ENCODE results near the gene CHI3L2. TPM values are rescaled to one million over a fixed set of nuclear protein-coding genes. Genes with fewer than 3 reads are reported as not detected.
A peak's percentile ranks its signal among the peaks of the same experiment; 100 is the strongest.

CHI3L2 gene
- total and polyA plus RNA-seq, 2 donors from 2014 or later: 5.8 to 27.2 TPM

DNA sequence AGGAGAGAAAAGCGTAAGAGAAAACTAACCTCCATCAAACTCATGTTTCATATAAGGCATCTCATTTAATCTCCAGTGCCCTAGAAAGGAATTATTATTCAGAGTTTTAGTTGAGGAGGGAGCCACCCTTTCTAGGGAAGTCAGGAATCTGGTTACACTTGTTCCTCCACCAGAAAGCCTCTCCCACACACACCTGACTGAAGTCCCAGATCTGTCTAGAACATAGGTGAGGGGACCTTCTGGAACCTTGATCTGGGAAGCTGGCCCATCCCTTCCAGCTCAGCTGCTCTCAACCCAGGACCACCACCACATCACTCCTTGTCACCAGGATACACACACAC, 25.2 kb upstream of the CHI3L2 start:
- H3K4me3 ChIP-seq (ENCODE audit: low read length in 3 of 3): no peak overlapping the region
- no peak for DNase-seq

DNA sequence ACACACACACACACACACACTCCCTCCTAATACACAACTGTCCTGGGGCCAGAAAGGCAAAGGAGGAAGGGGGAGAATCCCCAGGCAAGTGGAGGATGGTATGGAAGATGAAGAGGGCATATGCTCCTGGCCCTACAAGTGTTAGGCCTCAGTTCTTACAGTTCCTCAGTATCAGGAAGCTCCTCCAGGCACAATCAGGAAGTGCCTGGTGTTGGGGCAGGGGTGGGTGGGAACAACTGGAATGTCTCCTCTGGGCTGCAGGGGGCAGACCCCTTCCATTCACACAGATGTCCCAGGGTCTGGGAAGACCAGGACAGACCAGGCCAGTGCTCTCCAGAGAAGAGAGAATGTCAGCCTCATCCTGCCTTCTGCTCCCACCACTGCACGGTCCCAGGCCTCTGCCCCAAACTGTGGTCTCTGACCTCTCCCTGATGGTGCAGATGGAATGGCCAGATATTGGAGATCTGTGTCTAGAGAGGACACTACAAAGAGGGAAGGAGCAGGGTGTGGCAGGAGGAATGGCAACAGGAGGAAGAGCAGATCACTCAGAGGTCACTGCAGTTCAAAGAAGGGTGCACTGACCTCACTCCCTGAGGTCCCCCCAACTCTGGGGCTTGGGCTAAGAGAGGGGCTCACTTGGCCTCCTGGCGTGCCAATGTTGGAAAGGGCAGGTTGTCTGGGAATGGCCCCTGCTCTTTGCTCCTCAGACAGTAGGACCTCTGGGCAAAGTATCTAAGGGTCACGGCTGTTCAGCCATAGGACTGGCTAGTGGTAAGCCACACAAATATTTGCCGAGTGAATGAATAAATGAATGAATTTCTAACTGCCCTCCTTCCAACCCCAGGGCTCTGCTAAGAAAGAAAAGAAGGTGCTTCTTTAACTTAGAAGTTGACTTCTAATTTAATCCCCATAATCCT, 24.5 kb upstream of the CHI3L2 start:
- H3K27me3 ChIP-seq (ENCODE audit: control insufficient read depth, insufficient read depth, low read length): peaks cover 3% of the 10 kb centered on the region
- no peaks in the 10 kb centered on the region for H3K36me3 ChIP-seq (ENCODE audit: control insufficient read depth in 2 of 3, insufficient read depth in 3 of 3, low read length in 3 of 3)
- H3K9ac ChIP-seq (ENCODE audit: low read length in 3 of 3): peak overlapping the region in 1 of 3 donors; percentile 80
- no peak for DNase-seq
- intact Hi-C loops (cut with DNase I): no loop called here
- TF ChIP-seq, protein P1, sequence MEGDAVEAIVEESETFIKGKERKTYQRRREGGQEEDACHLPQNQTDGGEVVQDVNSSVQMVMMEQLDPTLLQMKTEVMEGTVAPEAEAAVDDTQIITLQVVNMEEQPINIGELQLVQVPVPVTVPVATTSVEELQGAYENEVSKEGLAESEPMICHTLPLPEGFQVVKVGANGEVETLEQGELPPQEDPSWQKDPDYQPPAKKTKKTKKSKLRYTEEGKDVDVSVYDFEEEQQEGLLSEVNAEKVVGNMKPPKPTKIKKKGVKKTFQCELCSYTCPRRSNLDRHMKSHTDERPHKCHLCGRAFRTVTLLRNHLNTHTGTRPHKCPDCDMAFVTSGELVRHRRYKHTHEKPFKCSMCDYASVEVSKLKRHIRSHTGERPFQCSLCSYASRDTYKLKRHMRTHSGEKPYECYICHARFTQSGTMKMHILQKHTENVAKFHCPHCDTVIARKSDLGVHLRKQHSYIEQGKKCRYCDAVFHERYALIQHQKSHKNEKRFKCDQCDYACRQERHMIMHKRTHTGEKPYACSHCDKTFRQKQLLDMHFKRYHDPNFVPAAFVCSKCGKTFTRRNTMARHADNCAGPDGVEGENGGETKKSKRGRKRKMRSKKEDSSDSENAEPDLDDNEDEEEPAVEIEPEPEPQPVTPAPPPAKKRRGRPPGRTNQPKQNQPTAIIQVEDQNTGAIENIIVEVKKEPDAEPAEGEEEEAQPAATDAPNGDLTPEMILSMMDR (IDR thresholded peaks at IDR 0.05; ENCODE audit: borderline replicate concordance, extremely low read depth, insufficient read depth): no peak
- FAIRE-seq: no peak
- H3K4me1 ChIP-seq (ENCODE audit: control insufficient read depth in 2 of 3, insufficient read depth in 2 of 3, low read depth in 1 of 3, low read length in 3 of 3): peaks cover 0 to 35% (median 24%) of the 10 kb centered on the region in 3 donors
- H3K27ac ChIP-seq (ENCODE audit: low read depth in 2 of 2, low read length in 2 of 2): peak overlapping the region; percentile 89 to 92
- H3K9me3 ChIP-seq (ENCODE audit: control insufficient read depth in 2 of 3, insufficient read depth in 1 of 3, low read length in 3 of 3): no peaks in the 10 kb centered on the region
- peak overlapping the region in 2 of 3 donors; percentile 11 to 55 for H3K4me3 ChIP-seq (ENCODE audit: low read length in 3 of 3)

More for the DNA sequence above, 25.2 kb upstream of the CHI3L2 start:
- H3K27me3 ChIP-seq (ENCODE audit: control insufficient read depth, insufficient read depth, low read length): peaks cover 3% of the 10 kb centered on the region
- H3K4me1 ChIP-seq (ENCODE audit: control insufficient read depth in 2 of 3, insufficient read depth in 2 of 3, low read depth in 1 of 3, low read length in 3 of 3): peaks cover 0 to 35% (median 24%) of the 10 kb centered on the region in 3 donors
- no peak for FAIRE-seq
- H3K9ac ChIP-seq (ENCODE audit: low read length in 3 of 3): no peak overlapping the region
- H3K36me3 ChIP-seq (ENCODE audit: control insufficient read depth in 2 of 3, insufficient read depth in 3 of 3, low read length in 3 of 3): peaks cover 0 to 3% (median 0%) of the 10 kb centered on the region in 3 donors
- TF ChIP-seq, protein P1 (IDR thresholded peaks at IDR 0.05; ENCODE audit: borderline replicate concordance, extremely low read depth, insufficient read depth): no peak
- H3K27ac ChIP-seq (ENCODE audit: low read depth in 2 of 2, low read length in 2 of 2): peak overlapping the region; percentile 89 to 92
- no peaks in the 10 kb centered on the region for H3K9me3 ChIP-seq (ENCODE audit: control insufficient read depth in 2 of 3, insufficient read depth in 1 of 3, low read length in 3 of 3)
- intact Hi-C loops (cut with DNase I): no loop called here

DNA sequence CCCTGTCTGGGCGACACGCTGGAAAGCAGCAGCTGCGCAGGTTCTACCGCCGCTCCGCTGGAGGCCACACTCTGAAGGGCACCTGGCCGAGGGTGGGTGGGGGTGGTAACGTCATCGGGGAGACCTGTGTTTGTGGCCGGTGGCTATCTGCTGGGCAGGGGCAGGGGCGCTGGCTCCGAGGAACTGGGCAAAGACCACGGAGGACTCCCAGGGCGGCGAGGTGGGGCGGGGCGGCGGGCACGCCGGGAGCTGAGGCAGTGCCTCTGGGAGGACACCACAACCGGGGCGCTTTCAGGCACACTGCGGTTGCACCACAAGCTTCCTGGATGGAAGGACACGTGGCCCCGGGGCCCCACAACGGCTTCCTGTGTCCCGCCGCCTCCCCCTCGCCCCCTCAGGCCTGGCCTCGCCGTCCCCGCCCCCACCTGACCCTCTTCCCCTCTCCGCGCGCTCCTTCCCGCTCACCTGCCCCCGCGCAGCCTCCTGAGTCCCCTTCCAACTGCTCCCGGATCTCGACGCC, 23.8 kb upstream of the CHI3L2 start:
- Histone ChIP-seq H3K4me1 (ENCODE audit: control insufficient read depth in 2 of 3, insufficient read depth in 2 of 3, low read depth in 1 of 3, low read length in 3 of 3) (peaks cover 0 to 35% (median 24%) of the 10 kb centered on the region in 3 donors), H3K9ac (ENCODE audit: low read length in 3 of 3) (peak overlapping the region in 1 of 3 donors; percentile 80), H3K27me3 (ENCODE audit: control insufficient read depth, insufficient read depth, low read length) (peaks cover 3% of the 10 kb centered on the region), H3K9me3 (ENCODE audit: control insufficient read depth in 2 of 3, insufficient read depth in 1 of 3, low read length in 3 of 3) (no peaks in the 10 kb centered on the region), H3K4me3 (ENCODE audit: low read length in 3 of 3) (peak overlapping the region in 2 of 3 donors; percentile 11 to 55), H3K27ac (ENCODE audit: low read depth in 2 of 2, low read length in 2 of 2) (peak overlapping the region; percentile 89 to 92), H3K36me3 (ENCODE audit: control insufficient read depth in 2 of 3, insufficient read depth in 3 of 3, low read length in 3 of 3) (no peaks in the 10 kb centered on the region)
- TF ChIP-seq, protein P1 (IDR thresholded peaks at IDR 0.05; ENCODE audit: borderline replicate concordance, extremely low read depth, insufficient read depth): no peak
- intact Hi-C loops (cut with DNase I): no loop called here
- DNase-seq (peak; percentile 30 to 96 (median 62)), FAIRE-seq (no peak)

Measured in kidney (tissue), 14 donors.